Activated T-helper 1 cell treated with anti-CD3 and anti-CD28 coated beads, Interleukin-2, amount 50 U/mL, for 16 hours (primary cell): ENCODE data around the gene MAP3K12.
"Not testable (repeated sequence)": the region's sequence is repeated elsewhere in the genome, so short reads cannot be mapped to it uniquely, and the experiment has no call there.

ENCODE experiments used
- DNase-seq, 2 donors: peaks; one replicate each; pipeline ENCODE4 v3.0.0-alpha.2; 2020; ENCODE audit warnings: low read depth in 1 of 2, low spot score in 1 of 2

Gene MAP3K12, protein sequence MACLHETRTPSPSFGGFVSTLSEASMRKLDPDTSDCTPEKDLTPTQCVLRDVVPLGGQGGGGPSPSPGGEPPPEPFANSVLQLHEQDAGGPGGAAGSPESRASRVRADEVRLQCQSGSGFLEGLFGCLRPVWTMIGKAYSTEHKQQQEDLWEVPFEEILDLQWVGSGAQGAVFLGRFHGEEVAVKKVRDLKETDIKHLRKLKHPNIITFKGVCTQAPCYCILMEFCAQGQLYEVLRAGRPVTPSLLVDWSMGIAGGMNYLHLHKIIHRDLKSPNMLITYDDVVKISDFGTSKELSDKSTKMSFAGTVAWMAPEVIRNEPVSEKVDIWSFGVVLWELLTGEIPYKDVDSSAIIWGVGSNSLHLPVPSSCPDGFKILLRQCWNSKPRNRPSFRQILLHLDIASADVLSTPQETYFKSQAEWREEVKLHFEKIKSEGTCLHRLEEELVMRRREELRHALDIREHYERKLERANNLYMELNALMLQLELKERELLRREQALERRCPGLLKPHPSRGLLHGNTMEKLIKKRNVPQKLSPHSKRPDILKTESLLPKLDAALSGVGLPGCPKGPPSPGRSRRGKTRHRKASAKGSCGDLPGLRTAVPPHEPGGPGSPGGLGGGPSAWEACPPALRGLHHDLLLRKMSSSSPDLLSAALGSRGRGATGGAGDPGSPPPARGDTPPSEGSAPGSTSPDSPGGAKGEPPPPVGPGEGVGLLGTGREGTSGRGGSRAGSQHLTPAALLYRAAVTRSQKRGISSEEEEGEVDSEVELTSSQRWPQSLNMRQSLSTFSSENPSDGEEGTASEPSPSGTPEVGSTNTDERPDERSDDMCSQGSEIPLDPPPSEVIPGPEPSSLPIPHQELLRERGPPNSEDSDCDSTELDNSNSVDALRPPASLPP

GRCh38 chr12:53499266-53500141 lies at the start of gene MAP3K12:
Gene MAP3K12 (minus strand): TSS chr12:53499458. CDS start chr12:53487391, 12,067 bp downstream.
- peak; percentile 34 to 44 for DNase-seq

- not testable (repeated sequence) for DNase-seq
These were observed 49.1 kb upstream of the MAP3K12 start for GRCh38 chr12:53548354-53548753.

GRCh38 chr12:53543539-53543938 lies 44.3 kb upstream of the MAP3K12 start:
- peak in 1 of 2 donors; percentile 2 for DNase-seq

DNA sequence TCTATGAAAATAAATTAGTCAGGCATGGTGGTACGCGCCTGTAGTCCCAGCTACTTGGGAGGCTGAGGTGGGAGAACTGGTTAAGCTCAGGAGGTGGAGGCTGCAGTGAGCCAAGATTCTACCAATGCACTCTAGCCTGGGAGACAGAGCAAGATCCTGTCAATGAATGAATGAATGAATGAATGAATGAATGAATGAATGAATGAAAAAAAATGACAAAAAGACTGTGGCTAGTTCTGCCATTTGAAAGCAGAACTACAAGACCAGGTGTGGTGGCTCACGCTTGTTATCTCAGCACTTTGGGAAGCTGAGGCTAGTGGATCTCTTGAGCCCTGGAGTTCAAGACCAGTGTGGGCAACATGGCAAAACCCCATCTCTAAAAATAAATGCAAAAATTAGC lies 40.3 kb upstream of the MAP3K12 start:
- DNase-seq: no peak

DNA sequence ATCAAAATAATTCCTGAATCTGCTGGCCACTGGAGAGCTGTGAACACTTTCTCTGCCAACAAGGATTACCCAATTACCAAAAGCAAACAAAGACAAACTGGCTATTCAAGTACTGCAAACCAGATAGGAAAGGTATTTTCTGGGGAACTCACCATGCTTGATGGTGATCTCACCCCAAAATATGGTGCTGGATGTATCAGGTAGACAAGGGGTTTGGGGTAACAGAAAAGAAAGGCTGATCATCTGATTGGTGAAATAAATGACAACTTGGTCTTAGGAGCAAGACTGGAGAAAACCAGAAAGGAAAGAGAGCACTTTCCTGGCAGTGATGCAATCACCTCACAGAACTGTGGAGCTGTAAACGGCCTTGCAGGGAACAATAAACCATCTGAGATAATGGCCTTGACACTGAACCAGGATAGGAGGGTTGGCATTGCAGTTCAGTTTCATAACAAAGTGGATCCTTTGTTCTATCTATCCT lies 39.0 kb upstream of the MAP3K12 start:
- no peak for DNase-seq

DNA sequence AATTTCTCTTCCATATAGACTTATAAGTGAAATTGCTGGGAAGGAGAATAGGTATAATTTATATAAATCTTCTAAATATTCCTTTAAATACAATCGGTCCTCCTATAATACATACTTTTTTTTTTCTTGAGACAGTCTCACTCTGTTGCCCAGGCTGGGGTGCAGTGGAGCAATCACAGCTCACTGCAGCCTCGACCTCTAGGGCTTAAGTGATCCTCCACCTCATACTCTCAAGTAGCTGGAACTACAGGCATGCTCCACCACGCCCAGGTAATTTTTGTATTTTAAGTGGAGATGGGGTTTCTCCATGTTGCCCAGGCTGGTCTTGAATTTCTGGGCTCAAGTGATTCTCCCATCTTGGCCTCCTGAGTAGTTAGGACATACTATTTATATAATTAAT lies 37.7 kb upstream of the MAP3K12 start:
- no peak for DNase-seq

- DNase-seq: no peak
These were observed 34.2 kb upstream of the MAP3K12 start for GRCh38 chr12:53533471-53533870.

DNA sequence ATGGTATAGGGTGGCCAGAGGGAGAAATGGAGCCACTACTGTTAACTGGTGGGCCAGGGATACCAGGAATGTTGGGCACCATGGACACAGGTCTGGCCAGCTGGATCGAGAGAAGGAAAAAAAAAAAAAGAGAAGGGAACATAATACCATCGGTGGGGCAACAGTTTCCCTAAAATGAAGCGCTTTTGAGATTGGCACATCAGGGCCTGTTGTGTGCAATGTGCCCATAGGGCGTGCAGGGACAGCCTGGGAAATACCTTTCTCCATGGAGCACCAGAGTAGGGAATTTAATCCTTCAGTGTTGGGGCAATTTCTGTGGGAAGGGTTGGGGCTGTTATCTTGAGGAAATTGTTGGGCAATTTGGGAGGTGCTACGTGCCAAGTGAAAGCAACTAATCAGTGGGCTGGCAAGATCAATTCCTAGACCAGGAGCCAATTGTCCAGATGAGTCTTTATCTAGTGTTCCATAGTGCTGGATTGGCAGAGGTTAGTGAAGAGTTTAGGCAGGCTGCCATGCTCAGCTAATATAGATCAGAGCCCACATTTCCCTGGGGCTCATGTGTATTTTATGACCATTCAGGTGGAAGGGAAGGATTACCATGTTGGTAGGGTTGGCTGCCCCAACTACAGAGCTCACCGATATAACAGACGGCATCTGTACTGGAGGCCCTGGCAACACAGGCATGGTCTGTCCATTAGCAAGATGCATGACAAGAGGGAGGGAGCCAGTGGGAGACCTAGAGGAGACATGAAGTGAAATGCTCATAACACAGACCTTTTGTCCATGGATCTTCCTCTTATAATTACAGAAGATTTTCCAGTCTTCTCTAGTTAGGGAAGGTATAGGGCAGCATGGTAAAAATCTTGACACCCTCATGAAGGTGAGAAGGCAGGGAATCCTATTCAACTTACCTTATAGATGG lies 33.5 kb upstream of the MAP3K12 start:
- DNase-seq: no peak

DNA sequence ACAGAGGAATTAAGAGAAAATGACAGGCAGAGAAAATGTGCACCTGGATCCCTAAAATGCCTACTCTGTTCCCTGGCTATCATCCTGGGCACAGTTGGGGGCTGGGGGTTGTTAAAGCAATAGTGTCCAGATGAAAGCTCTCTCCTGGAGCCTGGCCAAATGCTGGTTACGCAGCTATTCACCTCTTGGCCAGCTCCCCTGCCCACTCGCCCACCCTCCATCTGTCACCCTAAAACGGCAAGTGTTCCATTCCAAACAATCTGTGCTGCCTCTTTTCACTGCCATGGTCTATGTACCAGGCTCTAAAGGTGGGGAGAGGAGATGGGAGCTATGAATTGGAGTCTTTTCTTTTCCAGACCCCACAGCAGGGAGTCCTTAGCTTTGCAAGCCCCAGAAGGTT lies 32.8 kb upstream of the MAP3K12 start:
- DNase-seq: no peak

GRCh38 chr12:53530920-53531319 lies 31.7 kb upstream of the MAP3K12 start:
- DNase-seq: no peak

- no peak for DNase-seq
These were observed 30.8 kb upstream of the MAP3K12 start for GRCh38 chr12:53530061-53530460.

- DNase-seq: no peak
These were observed 25.2 kb upstream of the MAP3K12 start for GRCh38 chr12:53524476-53524875.

- DNase-seq: no peak
These were observed 23.9 kb upstream of the MAP3K12 start for GRCh38 chr12:53523131-53523530.

- DNase-seq: no peak
These were observed 19.1 kb upstream of the MAP3K12 start for GRCh38 chr12:53518381-53518780.

- DNase-seq: no peak
These were observed 17.6 kb upstream of the MAP3K12 start for GRCh38 chr12:53516758-53517455.

DNA sequence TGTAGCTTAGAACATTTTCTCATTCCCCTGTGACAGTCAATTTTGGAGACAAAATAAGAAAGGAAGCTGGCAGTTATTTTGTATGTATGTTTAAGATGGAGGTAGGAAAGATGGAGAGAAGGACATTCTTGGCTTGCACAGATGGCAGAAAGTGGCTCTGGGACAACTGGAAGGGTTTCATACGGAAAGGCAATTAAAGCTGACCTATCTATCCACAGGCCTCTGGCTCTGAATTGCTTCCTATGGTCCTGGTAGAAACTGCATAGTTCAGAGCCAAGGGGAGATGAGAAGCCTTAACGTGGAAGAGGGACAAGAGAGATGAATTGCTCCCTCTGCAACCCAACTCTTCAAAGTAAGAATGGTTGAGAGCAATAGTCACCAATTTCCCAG lies 16.0 kb upstream of the MAP3K12 start:
- no peak for DNase-seq

- DNase-seq: no peak
These were observed 15.5 kb upstream of the MAP3K12 start for GRCh38 chr12:53514628-53515290.

- no peak for DNase-seq
These were observed 14.6 kb upstream of the MAP3K12 start for GRCh38 chr12:53513712-53514410.
